ENCODE results near the gene FAR2. TPM values are rescaled to one million over a fixed set of nuclear protein-coding genes. Genes with fewer than 3 reads are reported as not detected.

The FAR2 gene
- total RNA-seq, 1 experiment from 2014 or later: 11.0 TPM

- H3K79me2 ChIP-seq (ENCODE audit: low read depth): no peaks in the 10 kb centered on the region
- no peaks in the 10 kb centered on the region for H3K9me2 ChIP-seq (ENCODE audit: insufficient read depth)
- H3F3A ChIP-seq (ENCODE audit: insufficient read depth, low read depth): no peaks in the 10 kb centered on the region
- no peaks in the 10 kb centered on the region for H3K9me3 ChIP-seq (ENCODE audit: insufficient read depth, low read depth)
- no peak overlapping the region for H2AFZ ChIP-seq
- DNase-seq: no peak
- POLR2A ChIA-PET (ENCODE audit: unreplicated experiment): no interaction called here
- TF ChIP-seq CTCF (conservative IDR thresholded peaks at IDR 0.05) (no peak), EZH2 (IDR thresholded peaks at IDR 0.05; ENCODE audit: low read depth) (no peak)
- no peaks in the 10 kb centered on the region for H3K36me3 ChIP-seq (ENCODE audit: low read depth)
- CTCF ChIA-PET: no interaction called here
- no peak overlapping the region for H3K4me3 ChIP-seq
- H3K27me3 ChIP-seq (ENCODE audit: insufficient read depth, low read depth): no peaks in the 10 kb centered on the region
- no peak overlapping the region for H3K27ac ChIP-seq
- no peak overlapping the region for H3K4me2 ChIP-seq
- intact Hi-C loops (cut with micrococcal nuclease; ENCODE audit: unreplicated experiment): loop anchor here (5.0 kb wide), 1 partner anchor 230 kb away; the partner anchor contains the start of gene ERGIC2
- H4K20me1 ChIP-seq (ENCODE audit: insufficient read depth): no peaks in the 10 kb centered on the region
- H3K4me1 ChIP-seq (replicated peaks; ENCODE audit: insufficient read depth): peaks cover 14% of the 10 kb centered on the region
- BruUV-seq (replicated peaks): no TSS peak
Measured at GRCh38 chr12:29152223-29152868, 3.3 kb downstream of the FAR2 start.

GRCh38 chr12:29152981-29153630, 4.0 kb downstream of the FAR2 start:
- ChIA-PET POLR2A (ENCODE audit: unreplicated experiment) (no interaction called here), CTCF (no interaction called here)
- no peaks in the 10 kb centered on the region for H3F3A ChIP-seq (ENCODE audit: insufficient read depth, low read depth)
- no peak overlapping the region for H2AFZ ChIP-seq
- peaks cover 11% of the 10 kb centered on the region for H3K4me1 ChIP-seq (replicated peaks; ENCODE audit: insufficient read depth)
- no peaks in the 10 kb centered on the region for H3K79me2 ChIP-seq (ENCODE audit: low read depth)
- TF ChIP-seq CTCF (conservative IDR thresholded peaks at IDR 0.05): no peak
- no peak for TF ChIP-seq EZH2 (IDR thresholded peaks at IDR 0.05; ENCODE audit: low read depth)
- H3K27ac ChIP-seq: no peak overlapping the region
- H3K36me3 ChIP-seq (ENCODE audit: low read depth): no peaks in the 10 kb centered on the region
- H4K20me1 ChIP-seq (ENCODE audit: insufficient read depth): no peaks in the 10 kb centered on the region
- BruUV-seq (replicated peaks): no TSS peak
- no peak overlapping the region for H3K4me3 ChIP-seq
- H3K9me2 ChIP-seq (ENCODE audit: insufficient read depth): no peaks in the 10 kb centered on the region
- H3K9me3 ChIP-seq (ENCODE audit: insufficient read depth, low read depth): no peaks in the 10 kb centered on the region
- no peaks in the 10 kb centered on the region for H3K27me3 ChIP-seq (ENCODE audit: insufficient read depth, low read depth)
- no peak for DNase-seq
- no peak overlapping the region for H3K4me2 ChIP-seq
- intact Hi-C loops (cut with micrococcal nuclease; ENCODE audit: unreplicated experiment): loop anchor here (5.0 kb wide), 1 partner anchor 229 kb away; the partner anchor contains the start of gene ERGIC2

- H3K27me3 ChIP-seq (ENCODE audit: insufficient read depth, low read depth): no peaks in the 10 kb centered on the region
- H2AFZ ChIP-seq: no peak overlapping the region
- no peak for TF ChIP-seq CTCF (conservative IDR thresholded peaks at IDR 0.05)
- no peak for TF ChIP-seq EZH2 (IDR thresholded peaks at IDR 0.05; ENCODE audit: low read depth)
- POLR2A ChIA-PET (ENCODE audit: unreplicated experiment): no interaction called here
- H4K20me1 ChIP-seq (ENCODE audit: insufficient read depth): no peaks in the 10 kb centered on the region
- BruUV-seq (replicated peaks): no TSS peak
- H3K9me3 ChIP-seq (ENCODE audit: insufficient read depth, low read depth): no peaks in the 10 kb centered on the region
- peaks cover 7% of the 10 kb centered on the region; the same call in 1 of the 2 replicates for H3K4me1 ChIP-seq (replicated peaks; ENCODE audit: insufficient read depth)
- H3K27ac ChIP-seq: no peak overlapping the region
- DNase-seq: no peak
- H3K9me2 ChIP-seq (ENCODE audit: insufficient read depth): no peaks in the 10 kb centered on the region
- no peaks in the 10 kb centered on the region for H3K36me3 ChIP-seq (ENCODE audit: low read depth)
- no peak overlapping the region for H3K4me3 ChIP-seq
- no peaks in the 10 kb centered on the region for H3F3A ChIP-seq (ENCODE audit: insufficient read depth, low read depth)
- H3K79me2 ChIP-seq (ENCODE audit: low read depth): no peaks in the 10 kb centered on the region
- CTCF ChIA-PET: no interaction called here
- intact Hi-C loops (cut with micrococcal nuclease; ENCODE audit: unreplicated experiment): no loop called here
- H3K4me2 ChIP-seq: no peak overlapping the region
Measured at GRCh38 chr12:29155079-29155478, 6.0 kb downstream of the FAR2 start.
